Neuron (in vitro differentiated cells): ENCODE data around the gene SIGLEC5.

Source experiments
- H2AFZ ChIP-seq: one replicate; pipeline ENCODE4 v1.6.1; 2013; ENCODE audit warnings: low read depth, mild to moderate bottlenecking, inconsistent platforms, low read length, moderate library complexity
- H3K27me3 ChIP-seq: one replicate; pipeline ENCODE4 v1.6.1; 2013; ENCODE audit warnings: low read length; ENCODE audit not compliant: insufficient read depth
- H3K36me3 ChIP-seq: one replicate; pipeline ENCODE4 v1.6.1; 2013; ENCODE audit warnings: low read length; ENCODE audit not compliant: insufficient read depth
- H3K4me1 ChIP-seq: one replicate; pipeline ENCODE4 v1.6.1; 2013; ENCODE audit warnings: low read length; ENCODE audit not compliant: insufficient read depth
- H3K4me3 ChIP-seq: 2 replicates; pipeline ENCODE4 v1.5.1; 2013; ENCODE audit warnings: mild to moderate bottlenecking, low read length, moderate library complexity
- H3K9me3 ChIP-seq: one replicate; pipeline ENCODE4 v1.6.1; 2013; ENCODE audit warnings: low read length

SIGLEC5 gene

DNA sequence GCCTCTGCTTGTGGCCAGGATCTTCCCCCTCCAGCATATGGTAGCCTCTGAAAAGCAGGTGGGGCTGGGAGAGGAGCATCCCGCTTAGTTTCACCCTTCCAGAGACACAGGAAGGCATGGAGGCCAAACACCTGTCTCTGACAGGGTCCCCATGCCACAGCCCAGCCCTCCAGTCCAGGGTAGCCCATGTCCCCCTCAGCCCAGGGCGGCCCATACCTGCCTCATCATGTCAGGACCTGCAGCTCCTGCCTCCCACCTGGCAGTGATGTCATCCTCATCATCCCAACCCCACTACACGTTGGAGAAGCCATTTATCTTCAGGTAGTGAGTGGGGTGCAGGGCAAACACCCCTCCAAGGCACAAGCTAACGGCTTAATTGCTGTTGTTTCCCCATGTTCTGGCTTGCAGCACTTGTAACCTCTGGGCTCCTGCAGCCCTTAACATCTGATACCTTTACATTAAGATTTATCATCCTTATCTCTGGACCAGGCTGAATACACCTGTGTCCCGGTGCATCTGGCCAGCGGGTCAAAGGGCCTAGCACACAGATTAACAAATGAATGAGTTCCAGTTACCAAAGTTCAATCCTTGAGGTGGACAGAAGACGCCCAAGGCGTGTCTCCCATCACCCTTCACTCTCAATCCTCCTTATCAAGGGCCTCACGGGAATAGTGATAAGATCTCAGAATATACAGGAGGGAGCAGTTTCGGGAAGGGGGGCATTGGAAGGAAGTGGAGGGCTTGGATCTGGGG is 36.9 kb downstream of the SIGLEC5 start:
- peak overlapping the region; percentile 69 for H3K4me3 ChIP-seq
- no peaks in the 10 kb centered on the region for H3K27me3 ChIP-seq
- H3K9me3 ChIP-seq = peaks cover 1% of the 10 kb centered on the region
- H3K36me3 ChIP-seq = peaks cover 4% of the 10 kb centered on the region
- peaks cover 13% of the 10 kb centered on the region for H3K4me1 ChIP-seq
- H2AFZ ChIP-seq = peak overlapping the region; percentile 57

- Histone ChIP-seq H3K4me1 (peaks cover 13% of the 10 kb centered on the region), H2AFZ (no peak overlapping the region), H3K9me3 (peaks cover 9% of the 10 kb centered on the region), H3K27me3 (no peaks in the 10 kb centered on the region), H3K4me3 (no peak overlapping the region), H3K36me3 (peaks cover 12% of the 10 kb centered on the region)
These were observed 37.7 kb downstream of the SIGLEC5 start for GRCh38 chr19:51592521-51592920.

DNA sequence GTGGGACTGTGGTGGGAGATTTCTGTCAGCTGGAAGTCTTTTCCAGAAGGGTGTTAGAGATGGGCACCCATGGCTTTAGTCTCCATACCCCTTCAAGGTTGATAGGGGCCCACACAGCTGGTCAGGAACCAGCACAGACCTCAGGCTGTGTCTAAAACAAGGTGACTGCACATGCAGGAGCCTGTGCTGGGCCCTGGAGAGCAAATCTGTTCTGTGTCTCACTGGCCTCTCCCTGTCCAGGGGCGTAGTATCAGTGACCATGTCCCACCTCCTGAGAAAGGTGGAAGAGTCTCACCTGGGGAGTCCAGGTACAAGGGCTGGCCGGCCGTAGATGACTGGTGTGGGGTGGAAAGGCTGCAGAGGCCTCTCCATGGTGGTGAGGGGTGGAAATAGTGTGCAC is 39.8 kb downstream of the SIGLEC5 start:
- no peak overlapping the region for H3K4me3 ChIP-seq
- no peak overlapping the region for H2AFZ ChIP-seq
- H3K9me3 ChIP-seq = peaks cover 27% of the 10 kb centered on the region
- H3K4me1 ChIP-seq = peaks cover 13% of the 10 kb centered on the region
- no peaks in the 10 kb centered on the region for H3K27me3 ChIP-seq
- peaks cover 32% of the 10 kb centered on the region for H3K36me3 ChIP-seq

- Histone ChIP-seq H3K36me3 (peaks cover 39% of the 10 kb centered on the region), H3K9me3 (peaks cover 31% of the 10 kb centered on the region), H3K4me1 (peaks cover 7% of the 10 kb centered on the region), H2AFZ (no peak overlapping the region), H3K27me3 (no peaks in the 10 kb centered on the region), H3K4me3 (no peak overlapping the region)
These were observed 40.7 kb downstream of the SIGLEC5 start for GRCh38 chr19:51589511-51589910.

- H3K27me3 ChIP-seq = no peaks in the 10 kb centered on the region
- no peaks in the 10 kb centered on the region for H3K4me1 ChIP-seq
- no peak overlapping the region for H3K4me3 ChIP-seq
- H3K36me3 ChIP-seq = peaks cover 53% of the 10 kb centered on the region
- no peak overlapping the region for H2AFZ ChIP-seq
- H3K9me3 ChIP-seq = peaks cover 31% of the 10 kb centered on the region
These were observed 42.7 kb downstream of the SIGLEC5 start for GRCh38 chr19:51587264-51588191.

DNA sequence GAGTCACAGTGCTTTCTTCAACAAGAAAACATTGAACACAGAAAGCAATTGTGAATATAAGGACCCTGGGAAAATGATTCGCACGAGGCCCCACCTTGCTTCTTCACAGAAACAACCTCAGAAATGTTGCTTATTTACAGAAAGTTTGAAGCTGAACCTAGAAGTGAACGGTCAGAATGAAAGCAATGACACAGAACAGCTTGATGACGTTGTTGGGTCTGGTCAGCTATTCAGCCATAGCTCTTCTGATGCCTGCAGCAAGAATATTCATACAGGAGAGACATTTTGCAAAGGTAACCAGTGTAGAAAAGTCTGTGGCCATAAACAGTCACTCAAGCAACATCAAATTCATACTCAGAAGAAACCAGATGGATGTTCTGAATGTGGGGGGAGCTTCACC is 43.4 kb downstream of the SIGLEC5 start:
- Histone ChIP-seq H3K4me3 (no peak overlapping the region), H3K27me3 (no peaks in the 10 kb centered on the region), H3K9me3 (peaks cover 31% of the 10 kb centered on the region), H3K4me1 (no peaks in the 10 kb centered on the region), H2AFZ (no peak overlapping the region), H3K36me3 (peaks cover 57% of the 10 kb centered on the region)

DNA sequence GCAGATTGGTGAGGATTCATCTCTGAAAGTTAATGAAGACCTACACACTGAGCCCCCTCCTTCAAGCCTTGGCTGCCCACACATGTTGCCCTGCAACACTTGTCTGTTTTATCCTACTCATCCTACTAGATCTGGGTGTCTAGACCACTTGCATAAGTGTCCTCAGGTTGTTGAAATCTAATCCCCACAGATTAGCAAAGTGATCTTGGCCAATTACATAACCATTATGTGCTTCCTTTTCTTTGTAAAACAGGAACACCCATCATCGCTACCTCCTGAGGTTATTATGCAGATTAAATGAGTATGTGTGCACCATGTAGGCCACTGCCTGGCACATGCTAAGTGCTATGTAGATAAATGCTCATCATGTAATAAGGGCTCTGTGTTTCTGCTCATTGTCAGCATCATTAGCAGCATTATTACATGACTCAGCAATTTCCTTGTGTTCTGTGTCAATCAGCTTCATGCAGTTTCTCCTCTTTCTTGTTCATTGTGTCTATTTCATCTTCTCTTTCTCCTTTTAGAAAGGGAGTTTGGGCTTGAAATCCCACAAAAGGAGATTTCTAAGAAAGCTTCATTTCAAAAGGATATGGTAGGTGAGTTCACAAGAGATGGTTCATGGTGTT is 44.0 kb downstream of the SIGLEC5 start:
- Histone ChIP-seq H3K27me3 (no peaks in the 10 kb centered on the region), H2AFZ (no peak overlapping the region), H3K4me3 (no peak overlapping the region), H3K36me3 (peaks cover 62% of the 10 kb centered on the region), H3K4me1 (no peaks in the 10 kb centered on the region), H3K9me3 (peaks cover 31% of the 10 kb centered on the region)

- H3K4me1 ChIP-seq = peaks cover 7% of the 10 kb centered on the region
- H3K9me3 ChIP-seq = no peaks in the 10 kb centered on the region
- peaks cover 37% of the 10 kb centered on the region for H3K36me3 ChIP-seq
- H2AFZ ChIP-seq = no peak overlapping the region
- no peak overlapping the region for H3K4me3 ChIP-seq
- no peaks in the 10 kb centered on the region for H3K27me3 ChIP-seq
These were observed 53.4 kb downstream of the SIGLEC5 start for GRCh38 chr19:51576850-51577249.

GRCh38 chr19:51573331-51573730 is 56.9 kb downstream of the SIGLEC5 start:
- Histone ChIP-seq H3K4me3 (no peak overlapping the region), H3K4me1 (peaks cover 9% of the 10 kb centered on the region), H3K27me3 (no peaks in the 10 kb centered on the region), H3K36me3 (peaks cover 21% of the 10 kb centered on the region), H2AFZ (no peak overlapping the region), H3K9me3 (no peaks in the 10 kb centered on the region)

DNA sequence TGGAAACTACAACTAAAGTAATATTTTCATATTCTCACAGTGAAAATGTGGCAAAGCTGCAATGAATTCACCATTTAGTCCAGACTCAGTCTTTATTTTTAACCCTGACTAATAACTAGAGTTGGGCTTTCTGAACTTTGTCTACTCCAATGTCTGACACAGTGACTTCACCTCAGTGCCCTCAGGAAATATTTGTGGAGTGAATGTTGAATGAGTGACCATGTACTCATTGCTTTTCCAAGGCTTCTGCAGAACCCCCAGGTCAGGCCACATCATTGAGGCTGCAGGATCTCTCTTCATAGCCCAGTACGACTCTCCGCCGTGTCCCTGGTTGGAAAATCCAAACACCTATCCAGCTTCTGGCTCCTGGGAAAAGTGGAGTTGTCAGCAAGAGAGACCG is 57.3 kb downstream of the SIGLEC5 start:
- Histone ChIP-seq H3K4me3 (no peak overlapping the region), H3K9me3 (no peaks in the 10 kb centered on the region), H3K27me3 (no peaks in the 10 kb centered on the region), H3K4me1 (peaks cover 9% of the 10 kb centered on the region), H2AFZ (no peak overlapping the region), H3K36me3 (peaks cover 20% of the 10 kb centered on the region)

- Histone ChIP-seq H3K36me3 (peaks cover 20% of the 10 kb centered on the region), H3K9me3 (no peaks in the 10 kb centered on the region), H3K4me1 (peaks cover 9% of the 10 kb centered on the region), H2AFZ (no peak overlapping the region), H3K27me3 (no peaks in the 10 kb centered on the region), H3K4me3 (peak overlapping the region; percentile 62)
These were observed 57.8 kb downstream of the SIGLEC5 start for GRCh38 chr19:51572410-51572809.

DNA sequence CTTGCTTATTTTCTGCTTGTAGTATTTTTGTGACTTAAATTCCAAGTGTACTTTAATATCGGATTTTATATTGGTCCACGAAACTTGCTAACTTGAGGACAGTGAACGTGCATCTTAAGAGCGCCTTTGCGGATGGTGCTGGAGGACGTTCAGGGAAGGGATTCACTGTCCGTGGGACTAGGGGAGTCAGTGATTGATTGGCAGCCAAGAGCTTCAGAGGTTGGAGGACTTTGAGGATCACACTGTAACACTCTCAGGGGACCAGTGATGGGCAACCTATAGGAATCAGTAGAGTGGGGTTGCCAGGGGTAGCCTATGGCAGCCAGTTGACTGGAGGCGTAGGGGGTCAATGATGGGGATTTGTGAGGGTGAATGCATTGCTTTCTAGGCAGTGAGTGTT is 58.6 kb downstream of the SIGLEC5 start:
- H2AFZ ChIP-seq = peak overlapping the region; percentile 41
- peaks cover 18% of the 10 kb centered on the region for H3K36me3 ChIP-seq
- H3K9me3 ChIP-seq = no peaks in the 10 kb centered on the region
- H3K27me3 ChIP-seq = no peaks in the 10 kb centered on the region
- H3K4me3 ChIP-seq = peak overlapping the region; percentile 62
- H3K4me1 ChIP-seq = peaks cover 9% of the 10 kb centered on the region
